Astrocyte (in vitro differentiated cells and primary cell): ENCODE results near the gene FAM83D. TPM values are rescaled to one million over a fixed set of nuclear protein-coding genes. Genes with fewer than 3 reads are reported as not detected.

Source experiments
- DNase-seq: peaks from one replicate; pipeline ENCODE4 v3.0.0-alpha.2; 2010; ENCODE audit warnings: low read depth
- FAIRE-seq: peaks from 2 replicates; lab custom pipeline; 2011; peaks lifted over from hg19 to GRCh38; lab: Jason Lieb, UNC
- H2AFZ ChIP-seq: 2 replicates; pipeline ENCODE4 v1.6.0; 2012; ENCODE audit warnings: low read depth, low read length, inconsistent platforms
- H3K27ac ChIP-seq: 2 replicates; pipeline ENCODE4 v1.5.1; 2011; ENCODE audit warnings: low read depth, low read length, inconsistent platforms
- H3K27me3 ChIP-seq: 2 replicates; pipeline ENCODE4 v1.6.0; 2011; ENCODE audit warnings: low read length, inconsistent platforms; ENCODE audit not compliant: insufficient read depth
- H3K36me3 ChIP-seq: 2 replicates; pipeline ENCODE4 v1.5.1; 2011; ENCODE audit warnings: low read length, inconsistent platforms; ENCODE audit not compliant: insufficient read depth
- H3K4me1 ChIP-seq: 2 replicates; pipeline ENCODE4 v1.5.1; 2011; ENCODE audit warnings: low read length, inconsistent platforms; ENCODE audit not compliant: insufficient read depth
- H3K4me2 ChIP-seq: 2 replicates; pipeline ENCODE4 v1.6.0; 2012; ENCODE audit warnings: low read length, inconsistent platforms
- H3K4me3 ChIP-seq: 2 replicates; pipeline ENCODE4 v1.5.1; 2011; ENCODE audit warnings: low read depth, mild to moderate bottlenecking, low read length, inconsistent platforms; ENCODE audit not compliant: insufficient read depth
- H3K79me2 ChIP-seq: 2 replicates; pipeline ENCODE4 v1.6.0; 2012; ENCODE audit warnings: mild to moderate bottlenecking, low read length, inconsistent platforms; ENCODE audit not compliant: insufficient read depth
- H3K9ac ChIP-seq: 2 replicates; pipeline ENCODE4 v1.6.0; 2012; ENCODE audit warnings: mild to moderate bottlenecking, low read length, inconsistent platforms
- H3K9me3 ChIP-seq: 2 replicates; pipeline ENCODE4 v1.5.1; 2012; ENCODE audit warnings: low read depth, mild to moderate bottlenecking, low read length, inconsistent platforms; ENCODE audit not compliant: insufficient read depth
- H4K20me1 ChIP-seq: 2 replicates; pipeline ENCODE4 v1.6.0; 2012; ENCODE audit warnings: low read length, inconsistent platforms; ENCODE audit not compliant: insufficient read depth
- H3K27ac Mint-ChIP-seq: one replicate; pipeline ENCODE4 v1.8.0; 2021; ENCODE audit warnings: mild to moderate bottlenecking, mixed read lengths; ENCODE audit not compliant: unreplicated experiment
- H3K27me3 Mint-ChIP-seq: one replicate; pipeline ENCODE4 v1.8.0; 2021; ENCODE audit warnings: low read depth, mixed read lengths; ENCODE audit not compliant: unreplicated experiment
- H3K36me3 Mint-ChIP-seq: one replicate; pipeline ENCODE4 v1.8.0; 2021; ENCODE audit warnings: low read depth, mixed read lengths; ENCODE audit not compliant: unreplicated experiment
- H3K4me1 Mint-ChIP-seq: one replicate; pipeline ENCODE4 v1.8.0; 2021; ENCODE audit warnings: low read depth, mixed read lengths; ENCODE audit not compliant: unreplicated experiment
- H3K4me3 Mint-ChIP-seq: one replicate; pipeline ENCODE4 v1.8.0; 2021; ENCODE audit warnings: mild to moderate bottlenecking, moderate library complexity, mixed read lengths; ENCODE audit not compliant: unreplicated experiment
- H3K9me3 Mint-ChIP-seq: one replicate; pipeline ENCODE4 v1.8.0; 2021; ENCODE audit warnings: mild to moderate bottlenecking, mixed read lengths; ENCODE audit not compliant: unreplicated experiment
- EZH2 ChIP-seq: IDR thresholded peaks from 2 replicates; pipeline ENCODE4 v1.6.1; 2012; ENCODE audit warnings: mild to moderate bottlenecking, low read length, inconsistent platforms; ENCODE audit not compliant: insufficient read depth
- total RNA-seq: library from RNA; stranded (reverse); gene quantifications from 2 replicates; pipeline ENCODE4 v1.2.1, GENCODE V29; 2021
- TF ChIP-seq, protein P1 (sequence below): IDR thresholded peaks from 2 replicates; pipeline ENCODE4 v1.5.1; 2011; ENCODE audit warnings: low read depth, mild to moderate bottlenecking, inconsistent platforms, low read length, moderate library complexity; ENCODE audit not compliant: insufficient read depth

Gene FAM83D
- total RNA-seq, 1 donor from 2014 or later, result 3.3 TPM

DNA sequence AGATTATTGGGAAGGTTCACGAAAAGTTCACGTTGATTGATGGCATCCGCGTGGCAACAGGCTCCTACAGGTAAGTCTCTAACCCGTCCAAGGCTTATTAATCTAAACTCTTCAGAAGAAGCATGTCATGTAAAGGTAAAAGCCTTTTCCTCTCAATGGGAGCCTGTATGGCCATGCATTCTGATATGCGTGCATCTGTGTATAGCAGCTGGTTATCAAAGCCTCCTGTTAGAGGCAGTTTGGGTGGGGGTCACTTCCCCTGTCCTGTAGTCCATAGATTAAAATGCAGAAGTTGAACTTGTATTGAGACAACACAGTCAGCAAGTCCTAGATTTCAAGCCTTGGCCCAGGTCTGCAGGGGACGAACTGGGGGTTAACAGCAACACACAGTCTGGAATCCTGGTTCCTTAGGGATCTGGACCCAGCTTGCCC lies 21.7 kb downstream of the FAM83D start:
- no peak overlapping the region for H3K4me2 ChIP-seq
- no peak overlapping the region for H3K27ac Mint-ChIP-seq
- H3K9ac ChIP-seq, result no peak overlapping the region
- TF ChIP-seq, protein P1, sequence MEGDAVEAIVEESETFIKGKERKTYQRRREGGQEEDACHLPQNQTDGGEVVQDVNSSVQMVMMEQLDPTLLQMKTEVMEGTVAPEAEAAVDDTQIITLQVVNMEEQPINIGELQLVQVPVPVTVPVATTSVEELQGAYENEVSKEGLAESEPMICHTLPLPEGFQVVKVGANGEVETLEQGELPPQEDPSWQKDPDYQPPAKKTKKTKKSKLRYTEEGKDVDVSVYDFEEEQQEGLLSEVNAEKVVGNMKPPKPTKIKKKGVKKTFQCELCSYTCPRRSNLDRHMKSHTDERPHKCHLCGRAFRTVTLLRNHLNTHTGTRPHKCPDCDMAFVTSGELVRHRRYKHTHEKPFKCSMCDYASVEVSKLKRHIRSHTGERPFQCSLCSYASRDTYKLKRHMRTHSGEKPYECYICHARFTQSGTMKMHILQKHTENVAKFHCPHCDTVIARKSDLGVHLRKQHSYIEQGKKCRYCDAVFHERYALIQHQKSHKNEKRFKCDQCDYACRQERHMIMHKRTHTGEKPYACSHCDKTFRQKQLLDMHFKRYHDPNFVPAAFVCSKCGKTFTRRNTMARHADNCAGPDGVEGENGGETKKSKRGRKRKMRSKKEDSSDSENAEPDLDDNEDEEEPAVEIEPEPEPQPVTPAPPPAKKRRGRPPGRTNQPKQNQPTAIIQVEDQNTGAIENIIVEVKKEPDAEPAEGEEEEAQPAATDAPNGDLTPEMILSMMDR, result no peak
- H3K4me3 ChIP-seq, result no peak overlapping the region
- H3K36me3 ChIP-seq, result peaks cover 5% of the 10 kb centered on the region
- no peaks in the 10 kb centered on the region for H3K4me1 ChIP-seq
- no peaks in the 10 kb centered on the region for H3K4me1 Mint-ChIP-seq
- no peak overlapping the region for H3K27ac ChIP-seq
- no peaks in the 10 kb centered on the region for H3K9me3 Mint-ChIP-seq
- H3K27me3 ChIP-seq, result no peaks in the 10 kb centered on the region
- peaks cover 2% of the 10 kb centered on the region for H4K20me1 ChIP-seq
- H3K9me3 ChIP-seq, result no peaks in the 10 kb centered on the region
- H3K4me3 Mint-ChIP-seq, result no peak overlapping the region
- H3K27me3 Mint-ChIP-seq, result no peaks in the 10 kb centered on the region
- DNase-seq (no peak), FAIRE-seq (no peak)
- H2AFZ ChIP-seq, result no peak overlapping the region
- H3K79me2 ChIP-seq, result peaks cover 25% of the 10 kb centered on the region
- H3K36me3 Mint-ChIP-seq, result no peaks in the 10 kb centered on the region

DNA sequence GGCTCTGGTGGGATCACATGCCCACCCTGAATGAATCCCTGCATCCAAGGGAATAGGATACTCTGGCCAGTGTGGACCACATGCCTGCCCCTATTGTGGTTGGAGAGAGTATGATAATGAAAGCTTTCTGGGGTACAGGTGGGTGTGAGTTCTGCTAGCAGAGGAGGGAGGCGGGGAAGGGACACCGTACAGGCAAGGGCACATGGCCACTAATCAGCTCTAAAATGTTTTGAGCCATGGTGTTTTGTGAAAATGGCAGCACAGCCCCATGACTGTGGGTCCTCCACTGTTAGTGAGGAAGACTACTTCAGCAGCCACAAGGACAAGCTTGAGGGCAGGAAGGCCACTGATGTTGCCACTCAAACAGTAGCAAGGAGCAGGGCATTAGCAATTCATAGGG lies 24.0 kb downstream of the FAM83D start:
- H3K79me2 ChIP-seq, result peaks cover 14% of the 10 kb centered on the region
- no peak overlapping the region for H3K27ac Mint-ChIP-seq
- no peak overlapping the region for H3K4me3 Mint-ChIP-seq
- H3K9me3 ChIP-seq, result no peaks in the 10 kb centered on the region
- H2AFZ ChIP-seq, result no peak overlapping the region
- no peaks in the 10 kb centered on the region for H3K36me3 Mint-ChIP-seq
- no peaks in the 10 kb centered on the region for H3K27me3 Mint-ChIP-seq
- no peak overlapping the region for H3K4me2 ChIP-seq
- H3K27ac ChIP-seq, result no peak overlapping the region
- no peaks in the 10 kb centered on the region for H3K9me3 Mint-ChIP-seq
- no peak for DNase-seq
- H3K27me3 ChIP-seq, result no peaks in the 10 kb centered on the region
- H3K36me3 ChIP-seq, result peaks cover 5% of the 10 kb centered on the region
- H4K20me1 ChIP-seq, result no peaks in the 10 kb centered on the region
- TF ChIP-seq, protein P1, result no peak
- TF ChIP-seq EZH2, result no peak
- no peaks in the 10 kb centered on the region for H3K4me1 Mint-ChIP-seq
- no peak overlapping the region for H3K9ac ChIP-seq
- no peak for FAIRE-seq
- no peak overlapping the region for H3K4me3 ChIP-seq
- H3K4me1 ChIP-seq, result no peaks in the 10 kb centered on the region

DNA sequence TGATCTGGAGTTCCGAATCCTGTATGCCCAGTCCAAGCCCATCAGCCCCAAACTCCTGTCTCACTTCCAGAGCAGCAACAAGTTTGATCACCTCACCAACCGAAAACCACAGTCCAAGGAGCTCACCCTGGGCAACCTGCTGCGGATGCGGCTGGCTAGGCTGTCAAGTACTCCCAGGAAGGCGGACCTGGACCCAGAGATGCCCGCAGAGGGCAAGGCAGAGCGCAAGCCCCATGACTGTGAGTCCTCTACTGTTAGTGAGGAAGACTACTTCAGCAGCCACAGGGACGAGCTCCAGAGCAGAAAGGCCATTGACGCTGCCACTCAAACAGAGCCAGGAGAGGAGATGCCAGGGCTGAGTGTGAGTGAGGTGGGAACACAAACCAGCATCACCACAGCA lies 25.4 kb downstream of the FAM83D start:
- no peaks in the 10 kb centered on the region for H3K9me3 Mint-ChIP-seq
- H3K4me3 Mint-ChIP-seq, result no peak overlapping the region
- DNase-seq (no peak), FAIRE-seq (no peak)
- TF ChIP-seq, protein P1, result no peak
- no peak for TF ChIP-seq EZH2
- no peaks in the 10 kb centered on the region for H3K36me3 Mint-ChIP-seq
- H3K27ac ChIP-seq, result no peak overlapping the region
- H3K36me3 ChIP-seq, result peaks cover 5% of the 10 kb centered on the region
- no peaks in the 10 kb centered on the region for H3K4me1 ChIP-seq
- H2AFZ ChIP-seq, result no peak overlapping the region
- H3K4me1 Mint-ChIP-seq, result no peaks in the 10 kb centered on the region
- no peak overlapping the region for H3K9ac ChIP-seq
- H4K20me1 ChIP-seq, result no peaks in the 10 kb centered on the region
- no peak overlapping the region for H3K27ac Mint-ChIP-seq
- H3K79me2 ChIP-seq, result peaks cover 10% of the 10 kb centered on the region
- no peak overlapping the region for H3K4me2 ChIP-seq
- no peaks in the 10 kb centered on the region for H3K27me3 ChIP-seq
- H3K27me3 Mint-ChIP-seq, result no peaks in the 10 kb centered on the region
- H3K9me3 ChIP-seq, result no peaks in the 10 kb centered on the region
- H3K4me3 ChIP-seq, result no peak overlapping the region
